Endodermal cell (in vitro differentiated cells): Measurements from ENCODE around the gene INHBE. TPM values are rescaled to one million over a fixed set of nuclear protein-coding genes. Genes with fewer than 3 reads are reported as not detected.

Experiments used
- DNase-seq: peaks from one replicate; pipeline ENCODE4 v3.0.0-alpha.2; 2017
- H3K27ac ChIP-seq: 2 replicates; pipeline ENCODE4 v1.5.1; 2013; ENCODE audit warnings: mild to moderate bottlenecking, low read depth, low read length, moderate library complexity
- H3K27me3 ChIP-seq: 2 replicates; pipeline ENCODE4 v1.6.1; 2013; ENCODE audit warnings: mild to moderate bottlenecking, low read length, moderate library complexity; ENCODE audit not compliant: insufficient read depth, control insufficient read depth, poor library complexity, severe bottlenecking
- H3K36me3 ChIP-seq: 2 replicates; pipeline ENCODE4 v1.7.0; 2013; ENCODE audit warnings: mild to moderate bottlenecking, low read length, moderate library complexity; ENCODE audit not compliant: control insufficient read depth, insufficient read depth
- H3K4me1 ChIP-seq: one replicate; pipeline ENCODE4 v1.7.0; 2013; ENCODE audit warnings: low read length; ENCODE audit not compliant: control insufficient read depth, insufficient read depth
- H3K4me3 ChIP-seq: 2 replicates; pipeline ENCODE4 v1.5.1; 2013; ENCODE audit warnings: mild to moderate bottlenecking, low read length, moderate library complexity
- H3K9ac ChIP-seq: 2 replicates; pipeline ENCODE4 v1.6.1; 2013; ENCODE audit warnings: mild to moderate bottlenecking, low read length, moderate library complexity; ENCODE audit not compliant: poor library complexity, severe bottlenecking; ENCODE audit errors: extremely low read depth
- H3K9me3 ChIP-seq: 2 replicates; pipeline ENCODE4 v1.6.1; 2013; ENCODE audit warnings: mild to moderate bottlenecking, low read length, moderate library complexity; ENCODE audit not compliant: control insufficient read depth
- H3K27ac Mint-ChIP-seq: 2 replicates; pipeline ENCODE4 v1.8.0; 2020; ENCODE audit warnings: mixed read lengths
- H3K27me3 Mint-ChIP-seq: 2 replicates; pipeline ENCODE4 v1.8.0; 2021; ENCODE audit warnings: mild to moderate bottlenecking, mixed read lengths; ENCODE audit not compliant: insufficient read depth
- H3K36me3 Mint-ChIP-seq: 2 replicates; pipeline ENCODE4 v1.8.0; 2020; ENCODE audit warnings: low read depth, mixed read lengths
- H3K4me1 Mint-ChIP-seq: 2 replicates; pipeline ENCODE4 v1.8.0; 2020; ENCODE audit warnings: mixed read lengths
- H3K4me3 Mint-ChIP-seq: 2 replicates; pipeline ENCODE4 v1.8.0; 2020; ENCODE audit warnings: mild to moderate bottlenecking, moderate library complexity, mixed read lengths
- H3K9me3 Mint-ChIP-seq: 2 replicates; pipeline ENCODE4 v1.8.0; 2020; ENCODE audit warnings: mild to moderate bottlenecking, mixed read lengths
- WGBS, 2 experiments: methylation state at CpG; one replicate each; pipeline versions ENCODE4 v1.1.5 to v1.1.7; 2013; ENCODE audit warnings: missing lambda C conversion rate in 2 of 2, mixed read lengths in 1 of 2; ENCODE audit not compliant: insufficient coverage in 1 of 2, insufficient read length in 1 of 2; 5-methylcytosine and 5-hydroxymethylcytosine counted together
- total RNA-seq, 2 donors: library from RNA; stranded (reverse); fragmentation: NEBNext Ultra II Directional in 1 of 2; extraction: Animal tissue kit (Norgen Biotek cat#: 25700) in 1 of 2; gene quantifications; 2 replicates in 1 of 2; 3 replicates in 1 of 2; pipeline ENCODE4 v1.2.1, GENCODE V29; 2021
- TF ChIP-seq, protein P1 (sequence below): fragments of 200-600 bp; sonication (generic); conservative IDR thresholded peaks from 2 replicates; pipeline ENCODE4 v1.5.0; 2021; ENCODE audit warnings: antibody characterized with exemption, mild to moderate bottlenecking

The INHBE gene
- total RNA-seq, 2 donors from 2014 or later, result 0.24 to 0.29 TPM

DNA sequence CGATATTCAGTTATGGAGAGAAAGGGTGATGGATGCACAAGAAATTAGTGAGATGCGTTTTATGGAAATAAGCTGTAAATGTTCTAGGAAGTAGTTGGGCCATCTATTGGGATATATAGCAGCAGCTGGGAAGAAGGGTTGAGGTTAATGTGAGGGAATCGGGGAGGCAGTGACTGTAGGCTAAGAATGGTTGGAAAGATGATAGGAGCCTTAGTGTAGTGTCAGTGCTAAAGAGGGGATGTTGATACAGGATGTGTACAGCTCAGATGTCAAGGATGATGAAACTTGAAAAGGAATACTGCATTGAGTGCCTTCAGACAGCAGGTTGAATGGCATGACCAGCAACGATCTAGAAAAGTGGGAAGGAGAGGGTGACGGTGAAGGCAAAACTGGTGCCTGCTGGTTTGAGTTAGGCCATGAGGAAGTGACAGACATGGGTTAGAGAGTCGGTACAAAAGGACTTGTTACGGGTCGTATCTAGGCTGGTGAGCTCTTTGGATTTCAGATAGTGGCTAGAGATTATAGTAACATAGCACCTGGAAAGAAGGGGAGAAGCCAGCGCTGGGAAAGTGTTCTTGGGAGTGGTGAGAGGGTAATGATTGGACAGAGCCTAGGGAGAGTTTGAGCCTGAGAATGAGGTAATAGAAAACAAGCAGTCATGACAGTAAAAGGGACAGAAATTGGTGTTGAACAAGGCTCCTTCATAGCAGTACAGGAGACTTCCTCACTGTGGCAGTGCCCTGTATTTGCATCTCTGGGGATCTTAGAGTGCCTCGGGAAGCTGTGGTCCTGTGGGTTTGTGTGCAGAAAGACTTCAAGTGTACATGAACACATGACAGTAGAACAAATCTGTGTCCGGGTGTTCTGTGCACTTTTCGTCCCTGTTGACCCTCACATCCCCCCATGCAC is 42.4 kb downstream of the INHBE start:
- H3K4me3 Mint-ChIP-seq, result no peak overlapping the region

DNA sequence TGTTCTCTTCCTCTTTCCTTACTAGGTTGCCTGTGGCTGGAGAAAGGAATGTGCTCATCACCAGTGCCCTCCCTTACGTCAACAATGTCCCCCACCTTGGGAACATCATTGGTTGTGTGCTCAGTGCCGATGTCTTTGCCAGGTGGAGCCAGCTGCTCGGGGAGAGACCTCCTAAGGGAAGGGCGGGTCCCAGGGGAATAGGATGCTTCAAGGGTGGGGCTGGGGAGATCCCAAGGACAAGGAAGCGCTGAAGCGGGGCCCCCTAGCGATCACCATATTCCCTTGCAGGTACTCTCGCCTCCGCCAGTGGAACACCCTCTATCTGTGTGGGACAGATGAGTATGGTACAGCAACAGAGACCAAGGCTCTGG is 43.0 kb downstream of the INHBE start:
- Mint-ChIP-seq H3K4me1 (no peaks in the 10 kb centered on the region), H3K27ac (no peak overlapping the region), H3K27me3 (no peaks in the 10 kb centered on the region), H3K4me3 (no peak overlapping the region), H3K9me3 (peaks cover 15% of the 10 kb centered on the region), H3K36me3 (peaks cover 82% of the 10 kb centered on the region)
- Histone ChIP-seq H3K9me3 (peaks cover 19% of the 10 kb centered on the region), H3K27me3 (no peaks in the 10 kb centered on the region), H3K4me3 (no peak overlapping the region), H3K9ac (no peak overlapping the region), H3K4me1 (no peaks in the 10 kb centered on the region), H3K36me3 (peaks cover 74% of the 10 kb centered on the region), H3K27ac (no peak overlapping the region)
- DNase-seq, result peak; percentile 85
- TF ChIP-seq, protein P1, sequence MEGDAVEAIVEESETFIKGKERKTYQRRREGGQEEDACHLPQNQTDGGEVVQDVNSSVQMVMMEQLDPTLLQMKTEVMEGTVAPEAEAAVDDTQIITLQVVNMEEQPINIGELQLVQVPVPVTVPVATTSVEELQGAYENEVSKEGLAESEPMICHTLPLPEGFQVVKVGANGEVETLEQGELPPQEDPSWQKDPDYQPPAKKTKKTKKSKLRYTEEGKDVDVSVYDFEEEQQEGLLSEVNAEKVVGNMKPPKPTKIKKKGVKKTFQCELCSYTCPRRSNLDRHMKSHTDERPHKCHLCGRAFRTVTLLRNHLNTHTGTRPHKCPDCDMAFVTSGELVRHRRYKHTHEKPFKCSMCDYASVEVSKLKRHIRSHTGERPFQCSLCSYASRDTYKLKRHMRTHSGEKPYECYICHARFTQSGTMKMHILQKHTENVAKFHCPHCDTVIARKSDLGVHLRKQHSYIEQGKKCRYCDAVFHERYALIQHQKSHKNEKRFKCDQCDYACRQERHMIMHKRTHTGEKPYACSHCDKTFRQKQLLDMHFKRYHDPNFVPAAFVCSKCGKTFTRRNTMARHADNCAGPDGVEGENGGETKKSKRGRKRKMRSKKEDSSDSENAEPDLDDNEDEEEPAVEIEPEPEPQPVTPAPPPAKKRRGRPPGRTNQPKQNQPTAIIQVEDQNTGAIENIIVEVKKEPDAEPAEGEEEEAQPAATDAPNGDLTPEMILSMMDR, result peak; percentile 28
- WGBS, 2 experiments, result 93 to 98% methylated on average over 5 to 9 of the region's 9 CpGs

More for the DNA sequence above, 42.4 kb downstream of the INHBE start:
- no peak overlapping the region for H3K27ac ChIP-seq
- H3K4me1 Mint-ChIP-seq, result no peaks in the 10 kb centered on the region
- no peaks in the 10 kb centered on the region for H3K27me3 ChIP-seq
- H3K4me1 ChIP-seq, result no peaks in the 10 kb centered on the region
- H3K9me3 ChIP-seq, result peaks cover 19% of the 10 kb centered on the region
- H3K4me3 ChIP-seq, result no peak overlapping the region
- TF ChIP-seq, protein P1, result no peak
- peaks cover 75% of the 10 kb centered on the region for H3K36me3 ChIP-seq
- DNase-seq, result no peak
- peak overlapping the region; percentile 13 for H3K27ac Mint-ChIP-seq
- H3K27me3 Mint-ChIP-seq, result no peaks in the 10 kb centered on the region
- peaks cover 83% of the 10 kb centered on the region for H3K36me3 Mint-ChIP-seq
- no peak overlapping the region for H3K9ac ChIP-seq
- WGBS, 2 experiments, result 95 to 97% methylated on average over 12 of the region's 12 CpGs
- peaks cover 17% of the 10 kb centered on the region for H3K9me3 Mint-ChIP-seq

DNA sequence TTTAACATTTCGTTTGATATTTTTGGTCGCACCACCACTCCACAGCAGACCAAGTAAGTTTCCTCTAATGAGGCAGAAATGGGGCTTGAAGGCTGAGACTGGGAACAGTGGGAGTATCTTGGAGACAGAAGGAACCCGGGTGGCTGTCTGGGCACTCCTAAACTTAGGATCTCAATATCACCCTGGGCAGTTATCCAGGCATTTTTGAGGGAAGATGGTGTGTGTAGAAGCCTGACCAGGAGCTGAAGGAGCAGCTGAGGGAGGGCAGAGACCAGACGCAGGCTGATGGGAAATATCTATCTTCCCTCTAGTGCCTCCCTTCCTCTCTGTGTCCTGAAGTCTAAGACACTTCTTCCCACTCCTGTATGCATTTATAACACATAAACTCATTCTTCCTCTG is 43.5 kb downstream of the INHBE start:
- Histone ChIP-seq H3K27me3 (no peaks in the 10 kb centered on the region), H3K9ac (no peak overlapping the region), H3K4me1 (no peaks in the 10 kb centered on the region), H3K4me3 (no peak overlapping the region), H3K9me3 (peaks cover 19% of the 10 kb centered on the region), H3K36me3 (peaks cover 78% of the 10 kb centered on the region), H3K27ac (no peak overlapping the region)
- peaks cover 87% of the 10 kb centered on the region for H3K36me3 Mint-ChIP-seq
- H3K9me3 Mint-ChIP-seq, result peaks cover 15% of the 10 kb centered on the region
- no peak overlapping the region for H3K4me3 Mint-ChIP-seq
- DNase-seq, result no peak
- H3K27me3 Mint-ChIP-seq, result no peaks in the 10 kb centered on the region
- TF ChIP-seq, protein P1, result no peak
- 83 to 93% methylated on average over 3 to 4 of the region's 4 CpGs for WGBS, 2 experiments
- H3K27ac Mint-ChIP-seq, result no peak overlapping the region
- no peaks in the 10 kb centered on the region for H3K4me1 Mint-ChIP-seq
